HEK293 (cell line): ENCODE data around the gene PRKD1.

ENCODE experiments used
- CTCF ChIA-PET: fragments of 350-600 bp; formaldehyde crosslinking; extraction: SDS; loops from one replicate; lab custom pipeline; 2021; ENCODE audit warnings: antibody characterized with exemption; lab: Yijun Ruan, JAX
- POLR2A ChIA-PET: fragments of 300-600 bp; formaldehyde crosslinking; extraction: SDS; loops from one replicate; lab custom pipeline; 2020; ENCODE audit warnings: antibody characterized with exemption, inconsistent platforms; lab: Yijun Ruan, JAX
- H3K27ac ChIP-seq: fragments of 200-500 bp; sonication (Bioruptor generic); 2 replicates; pipeline ENCODE4 v1.5.1; 2014; ENCODE audit warnings: low read depth, low read length, control low read depth, inconsistent platforms; ENCODE audit errors: extremely low read depth
- H3K36me3 ChIP-seq, 2 experiments: fragments of 200-500 bp in 1 of 2; sonication (Bioruptor generic) in 1 of 2; 1 replicate in 1 of 2; 2 replicates in 1 of 2; pipeline ENCODE4 v1.5.1; 2014 to 2017; ENCODE audit warnings: inconsistent platforms in 2 of 2, low read length in 2 of 2; ENCODE audit not compliant: control insufficient read depth in 2 of 2, insufficient read depth in 1 of 2
- H3K4me1 ChIP-seq: fragments of 200-500 bp; sonication (Bioruptor generic); 2 replicates; pipeline ENCODE4 v1.5.1; 2014; ENCODE audit warnings: mild to moderate bottlenecking, low read length, inconsistent platforms; ENCODE audit not compliant: control insufficient read depth, insufficient read depth
- H3K4me3 ChIP-seq: 2 replicates; pipeline ENCODE4 v1.5.1; 2011; ENCODE audit warnings: low read depth, mild to moderate bottlenecking, control low read depth, low read length, moderate library complexity
- H3K9me3 ChIP-seq: fragments of 200-500 bp; sonication (Bioruptor generic); 2 replicates; pipeline ENCODE4 v1.5.1; 2014; ENCODE audit warnings: low read depth, low read length, inconsistent platforms; ENCODE audit not compliant: control insufficient read depth, insufficient read depth
- EGR2 ChIP-seq: fragments of 450-650 bp; formaldehyde crosslinking; IDR thresholded peaks from 2 replicates; pipeline ENCODE4 v1.5.1; 2016; ENCODE audit warnings: low read depth, missing biosample characterization, missing genetic modification characterization
- HOXD13 ChIP-seq: sonication (generic); formaldehyde crosslinking; IDR thresholded peaks from 2 replicates; pipeline ENCODE4 v1.8.0; 2022; ENCODE audit warnings: missing genetic modification reagents, borderline replicate concordance
- KLF10 ChIP-seq: fragments of 450-650 bp; IDR thresholded peaks from 2 replicates; pipeline ENCODE4 v1.5.1; 2018; ENCODE audit warnings: missing biosample characterization, mild to moderate bottlenecking, missing genetic modification characterization
- KLF16 ChIP-seq: fragments of 450-650 bp; formaldehyde crosslinking; IDR thresholded peaks from 2 replicates; pipeline ENCODE4 v1.5.1; 2017; ENCODE audit warnings: missing biosample characterization, missing genetic modification characterization
- PRDM1 ChIP-seq: fragments of 450-650 bp; formaldehyde crosslinking; IDR thresholded peaks from 2 replicates; pipeline ENCODE4; 2016; ENCODE audit warnings: missing biosample characterization, missing genetic modification characterization
- REPIN1 ChIP-seq: fragments of 450-650 bp; formaldehyde crosslinking; IDR thresholded peaks from 2 replicates; pipeline ENCODE4 v1.5.1; 2017; ENCODE audit warnings: missing biosample characterization, missing genetic modification characterization, low read depth
- SCRT1 ChIP-seq: fragments of 450-650 bp; formaldehyde crosslinking; IDR thresholded peaks from 2 replicates; pipeline ENCODE4 v1.5.1; 2016; ENCODE audit warnings: missing biosample characterization, missing genetic modification characterization, borderline replicate concordance
- TRIM28 ChIP-seq: IDR thresholded peaks from 2 replicates; pipeline ENCODE4 v1.6.1; 2011; ENCODE audit warnings: low read length, control low read depth, borderline replicate concordance
- ZBTB1 ChIP-seq: fragments of 450-650 bp; formaldehyde crosslinking; IDR thresholded peaks from 2 replicates; pipeline ENCODE4 v1.5.1; 2016; ENCODE audit warnings: missing biosample characterization, missing genetic modification characterization
- ZBTB21 ChIP-seq: fragments of 450-650 bp; formaldehyde crosslinking; IDR thresholded peaks from 2 replicates; pipeline ENCODE4 v1.5.1; 2017; ENCODE audit warnings: missing biosample characterization, missing genetic modification characterization
- ZBTB48 ChIP-seq: fragments of 450-650 bp; formaldehyde crosslinking; IDR thresholded peaks from 2 replicates; pipeline ENCODE4 v1.5.1; 2016; ENCODE audit warnings: missing biosample characterization, missing genetic modification characterization
- ZBTB49 ChIP-seq: fragments of 450-650 bp; formaldehyde crosslinking; IDR thresholded peaks from 2 replicates; pipeline ENCODE4 v1.5.1; 2016; ENCODE audit warnings: missing biosample characterization, missing genetic modification characterization, low read depth
- ZNF23 ChIP-seq: fragments of 450-650 bp; formaldehyde crosslinking; IDR thresholded peaks from 2 replicates; pipeline ENCODE4 v1.5.1; 2016; ENCODE audit warnings: missing biosample characterization, missing genetic modification characterization, borderline replicate concordance
- ZNF24 ChIP-seq: fragments of 450-650 bp; formaldehyde crosslinking; IDR thresholded peaks from 2 replicates; pipeline ENCODE4 v1.5.1; 2016; ENCODE audit warnings: missing biosample characterization, missing genetic modification characterization
- ZNF292 ChIP-seq: fragments of 450-650 bp; formaldehyde crosslinking; IDR thresholded peaks from 2 replicates; pipeline ENCODE4 v1.5.1; 2016; ENCODE audit warnings: low read depth, missing biosample characterization, missing genetic modification characterization, borderline replicate concordance
- ZNF362 ChIP-seq: fragments of 450-650 bp; formaldehyde crosslinking; IDR thresholded peaks from 2 replicates; pipeline ENCODE4 v1.5.1; 2016; ENCODE audit warnings: missing biosample characterization, missing genetic modification characterization
- ZNF37A ChIP-seq: fragments of 450-650 bp; IDR thresholded peaks from 2 replicates; pipeline ENCODE4 v1.5.1; 2018; ENCODE audit warnings: missing biosample characterization, missing genetic modification characterization
- ZNF416 ChIP-seq: fragments of 450-650 bp; formaldehyde crosslinking; IDR thresholded peaks from 2 replicates; pipeline ENCODE4 v1.5.1; 2016; ENCODE audit warnings: missing biosample characterization, missing genetic modification characterization
- ZNF488 ChIP-seq: fragments of 450-650 bp; formaldehyde crosslinking; IDR thresholded peaks from 2 replicates; pipeline ENCODE4 v1.5.1; 2016; ENCODE audit warnings: missing biosample characterization, missing genetic modification characterization
- ZNF521 ChIP-seq: fragments of 450-650 bp; formaldehyde crosslinking; IDR thresholded peaks from 2 replicates; pipeline ENCODE4 v1.5.1; 2017; ENCODE audit warnings: missing biosample characterization, mild to moderate bottlenecking, missing genetic modification characterization
- ZNF529 ChIP-seq: fragments of 450-650 bp; formaldehyde crosslinking; IDR thresholded peaks from 2 replicates; pipeline ENCODE4 v1.5.1; 2017; ENCODE audit warnings: missing genetic modification characterization, missing biosample characterization; ENCODE audit not compliant: insufficient replicate concordance
- ZNF530 ChIP-seq: fragments of 450-650 bp; formaldehyde crosslinking; IDR thresholded peaks from 2 replicates; pipeline ENCODE4 v1.5.1; 2016; ENCODE audit warnings: low read depth, missing biosample characterization, missing genetic modification characterization
- ZNF623 ChIP-seq: fragments of 450-650 bp; formaldehyde crosslinking; IDR thresholded peaks from 2 replicates; pipeline ENCODE4 v1.5.1; 2016; ENCODE audit warnings: missing biosample characterization, missing genetic modification characterization
- ZNF626 ChIP-seq: fragments of 450-650 bp; sonication (Bioruptor Pico); formaldehyde crosslinking; IDR thresholded peaks from 2 replicates; pipeline ENCODE4 v1.5.1; 2018; ENCODE audit warnings: missing biosample characterization, missing genetic modification characterization, inconsistent platforms
- ZNF747 ChIP-seq: fragments of 450-650 bp; formaldehyde crosslinking; IDR thresholded peaks from 2 replicates; pipeline ENCODE4 v1.5.1; 2016; ENCODE audit warnings: missing biosample characterization, missing genetic modification characterization
- ZNF791 ChIP-seq: fragments of 450-650 bp; formaldehyde crosslinking; IDR thresholded peaks from 2 replicates; pipeline ENCODE4 v1.5.1; 2016; ENCODE audit warnings: missing biosample characterization, missing genetic modification characterization
- ZSCAN4 ChIP-seq: fragments of 450-650 bp; formaldehyde crosslinking; IDR thresholded peaks from 2 replicates; pipeline ENCODE4 v1.5.1; 2017; ENCODE audit warnings: missing biosample characterization, missing genetic modification characterization
- TF ChIP-seq, protein P1 (sequence below): fragments of 450-650 bp; formaldehyde crosslinking; IDR thresholded peaks from 2 replicates; pipeline ENCODE4 v1.5.1; 2017; ENCODE audit warnings: missing biosample characterization, missing genetic modification characterization
- TF ChIP-seq, protein P2 (sequence below): fragments of 450-650 bp; formaldehyde crosslinking; IDR thresholded peaks from 2 replicates; pipeline ENCODE4 v1.5.1; 2017; ENCODE audit warnings: missing biosample characterization, missing genetic modification characterization

Gene PRKD1

DNA sequence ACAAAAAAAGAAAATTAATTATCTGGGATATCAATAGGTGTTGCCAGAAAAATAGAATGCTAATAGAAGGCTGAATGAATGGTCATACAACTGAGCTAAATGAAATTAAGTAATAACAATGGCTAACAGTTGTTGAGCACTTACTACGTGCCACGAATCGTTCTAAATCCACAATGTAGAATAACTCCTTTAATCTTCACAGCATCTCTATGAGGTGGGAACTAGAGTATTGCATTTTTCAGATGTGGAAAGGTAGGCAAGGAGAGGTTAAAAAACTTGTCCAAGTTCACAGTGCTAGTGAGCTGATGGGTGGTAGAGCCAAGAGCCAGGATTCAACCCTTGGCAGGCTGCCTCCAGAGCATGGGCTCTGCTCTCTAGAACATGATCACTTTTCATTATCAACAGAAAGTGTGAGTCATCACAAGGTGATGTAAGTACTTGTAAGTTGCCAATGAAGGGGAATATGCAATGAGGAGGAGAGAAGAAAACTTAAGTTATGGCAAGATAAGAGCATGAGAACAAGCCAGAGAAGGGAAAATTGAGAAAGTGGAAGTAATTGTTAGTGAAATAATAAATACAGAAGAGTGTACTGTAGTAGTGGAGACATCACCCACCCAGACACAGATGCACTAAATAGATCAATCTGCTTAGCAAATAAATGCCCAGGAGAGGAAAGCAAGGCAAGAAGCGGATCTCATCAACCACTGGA is 122.1 kb downstream of the PRKD1 start:
- ChIA-PET CTCF (no interaction called here), POLR2A (no interaction called here)
- TF ChIP-seq ZSCAN4 (no peak; the same call in 1 of the 2 replicates), ZNF626 (tag by site-specific recombination) (no peak), KLF16 (0 out of 2 replicates have a peak, but pooled peaks have one; percentile 66), ZNF23 (tag by site-specific recombination) (no peak), ZNF416 (no peak), ZBTB49 (tag by site-specific recombination) (no peak), REPIN1 (tag by site-specific recombination) (no peak), ZNF37A (tag by site-specific recombination) (no peak; the same call in 1 of the 2 replicates), ZNF623 (tag by site-specific recombination) (no peak), PRDM1 (tag by site-specific recombination) (no peak), SCRT1 (tag by site-specific recombination) (no peak), ZNF362 (no peak), ZNF529 (tag by site-specific recombination) (no peak), KLF10 (tag by site-specific recombination) (no peak), ZNF530 (tag by site-specific recombination) (no peak), ZNF292 (no peak), ZNF24 (tag by site-specific recombination) (peak; percentile 75; the same call in 1 of the 2 replicates), ZNF521 (tag by site-specific recombination) (no peak), ZNF747 (no peak), ZBTB21 (no peak; the same call in 1 of the 2 replicates), ZNF488 (no peak), ZBTB1 (tag by site-specific recombination) (no peak), ZNF791 (no peak), HOXD13 (CRISPR knock-in tag) (no peak), TRIM28 (peak; percentile 97), EGR2 (tag by site-specific recombination) (no peak), ZBTB48 (tag by site-specific recombination) (no peak)
- TF ChIP-seq, protein P1, sequence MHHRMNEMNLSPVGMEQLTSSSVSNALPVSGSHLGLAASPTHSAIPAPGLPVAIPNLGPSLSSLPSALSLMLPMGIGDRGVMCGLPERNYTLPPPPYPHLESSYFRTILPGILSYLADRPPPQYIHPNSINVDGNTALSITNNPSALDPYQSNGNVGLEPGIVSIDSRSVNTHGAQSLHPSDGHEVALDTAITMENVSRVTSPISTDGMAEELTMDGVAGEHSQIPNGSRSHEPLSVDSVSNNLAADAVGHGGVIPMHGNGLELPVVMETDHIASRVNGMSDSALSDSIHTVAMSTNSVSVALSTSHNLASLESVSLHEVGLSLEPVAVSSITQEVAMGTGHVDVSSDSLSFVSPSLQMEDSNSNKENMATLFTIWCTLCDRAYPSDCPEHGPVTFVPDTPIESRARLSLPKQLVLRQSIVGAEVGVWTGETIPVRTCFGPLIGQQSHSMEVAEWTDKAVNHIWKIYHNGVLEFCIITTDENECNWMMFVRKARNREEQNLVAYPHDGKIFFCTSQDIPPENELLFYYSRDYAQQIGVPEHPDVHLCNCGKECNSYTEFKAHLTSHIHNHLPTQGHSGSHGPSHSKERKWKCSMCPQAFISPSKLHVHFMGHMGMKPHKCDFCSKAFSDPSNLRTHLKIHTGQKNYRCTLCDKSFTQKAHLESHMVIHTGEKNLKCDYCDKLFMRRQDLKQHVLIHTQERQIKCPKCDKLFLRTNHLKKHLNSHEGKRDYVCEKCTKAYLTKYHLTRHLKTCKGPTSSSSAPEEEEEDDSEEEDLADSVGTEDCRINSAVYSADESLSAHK (tag by site-specific recombination) = peak; percentile 38; the same call in 1 of the 2 replicates
- TF ChIP-seq, protein P2, sequence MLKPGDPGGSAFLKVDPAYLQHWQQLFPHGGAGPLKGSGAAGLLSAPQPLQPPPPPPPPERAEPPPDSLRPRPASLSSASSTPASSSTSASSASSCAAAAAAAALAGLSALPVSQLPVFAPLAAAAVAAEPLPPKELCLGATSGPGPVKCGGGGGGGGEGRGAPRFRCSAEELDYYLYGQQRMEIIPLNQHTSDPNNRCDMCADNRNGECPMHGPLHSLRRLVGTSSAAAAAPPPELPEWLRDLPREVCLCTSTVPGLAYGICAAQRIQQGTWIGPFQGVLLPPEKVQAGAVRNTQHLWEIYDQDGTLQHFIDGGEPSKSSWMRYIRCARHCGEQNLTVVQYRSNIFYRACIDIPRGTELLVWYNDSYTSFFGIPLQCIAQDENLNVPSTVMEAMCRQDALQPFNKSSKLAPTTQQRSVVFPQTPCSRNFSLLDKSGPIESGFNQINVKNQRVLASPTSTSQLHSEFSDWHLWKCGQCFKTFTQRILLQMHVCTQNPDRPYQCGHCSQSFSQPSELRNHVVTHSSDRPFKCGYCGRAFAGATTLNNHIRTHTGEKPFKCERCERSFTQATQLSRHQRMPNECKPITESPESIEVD (tag by site-specific recombination) = peak; percentile 98

More for the DNA sequence above, 122.1 kb downstream of the PRKD1 start:
- Histone ChIP-seq H3K27ac (peak overlapping the region; percentile 57; the same call in 1 of the 2 replicates), H3K9me3 (no peaks in the 10 kb centered on the region), H3K36me3 (no peaks in the 10 kb centered on the region), H3K4me1 (peaks cover 25% of the 10 kb centered on the region), H3K4me3 (no peak overlapping the region)
